H1 (cell line): Measurements from ENCODE around the gene ARHGEF10L. TPM values are rescaled to one million over a fixed set of nuclear protein-coding genes. Genes with fewer than 3 reads are reported as not detected.
A peak's percentile ranks its signal among the peaks of the same experiment; 100 is the strongest.

Experiments
- CTCF ChIA-PET: fragments of 300-600 bp; sonication (Branson Sonifier 250); formaldehyde crosslinking; loops from one replicate; lab custom pipeline; 2021; ENCODE audit not compliant: partially characterized antibody; lab: Charles Lee
- POLR2A ChIA-PET: fragments of 300-600 bp; sonication (Branson Sonifier 250); formaldehyde crosslinking; loops from one replicate; lab custom pipeline; 2021; ENCODE audit warnings: inconsistent platforms; ENCODE audit not compliant: partially characterized antibody; lab: Charles Lee
- DNase-seq, 2 experiments: peaks; one replicate each; pipeline versions ENCODE4 v3.0.0 to v3.0.0-alpha.2; 2010 to 2022; ENCODE audit warnings: low spot score in 2 of 2, low read depth in 1 of 2, mixed read lengths in 1 of 2
- FAIRE-seq: peaks from 2 replicates; lab custom pipeline; 2011; peaks lifted over from hg19 to GRCh38; lab: Jason Lieb, UNC
- H2AFZ ChIP-seq: 2 replicates; pipeline ENCODE4 v1.8.1; 2012; ENCODE audit warnings: low read length, inconsistent platforms
- H2AK5ac ChIP-seq: 2 replicates; pipeline ENCODE4 v1.6.1; 2013; ENCODE audit warnings: low read depth, low read length
- H2BK120ac ChIP-seq: replicated peaks from 2 replicates; pipeline ENCODE3; 2013; ENCODE audit warnings: low read depth, low read length, inconsistent platforms
- H2BK12ac ChIP-seq: 2 replicates; pipeline ENCODE4 v1.6.1; 2013; ENCODE audit warnings: low read depth, low read length
- H2BK15ac ChIP-seq: 2 replicates; pipeline ENCODE4 v1.6.1; 2013; ENCODE audit warnings: low read length
- H2BK20ac ChIP-seq: 2 replicates; pipeline ENCODE4 v1.6.1; 2013; ENCODE audit warnings: low read length
- H2BK5ac ChIP-seq: 2 replicates; pipeline ENCODE4 v1.6.1; 2013; ENCODE audit warnings: low read depth, low read length
- H3K14ac ChIP-seq: 2 replicates; pipeline ENCODE4 v1.6.1; 2013; ENCODE audit warnings: inconsistent platforms; ENCODE audit not compliant: insufficient read length
- H3K18ac ChIP-seq: 2 replicates; pipeline ENCODE4 v1.6.1; 2013; ENCODE audit warnings: low read length; ENCODE audit errors: extremely low read depth
- H3K23ac ChIP-seq: 2 replicates; pipeline ENCODE4 v1.6.1; 2013; ENCODE audit warnings: inconsistent platforms; ENCODE audit not compliant: insufficient read length
- H3K23me2 ChIP-seq: 2 replicates; pipeline ENCODE4 v1.6.1; 2013; ENCODE audit warnings: low read depth, low read length
- H3K27ac ChIP-seq: 2 replicates; pipeline ENCODE4 v1.6.1; 2011; ENCODE audit warnings: low read depth, low read length, inconsistent platforms
- H3K27me3 ChIP-seq, 4 experiments: replicated peaks in 1 of 4; 1 replicate in 1 of 4; 2 replicates in 3 of 4; pipeline versions ENCODE4 v1.6.1 to v1.8.1; 2011 to 2013; ENCODE audit warnings: low read length in 3 of 4, mild to moderate bottlenecking in 3 of 4, inconsistent platforms in 2 of 4, mixed read lengths in 2 of 4, moderate library complexity in 1 of 4; ENCODE audit not compliant: control insufficient read depth in 3 of 4, insufficient read depth in 3 of 4; ENCODE audit errors: extremely low read depth in 1 of 4
- H3K36me3 ChIP-seq, 4 experiments: 2 replicates each; pipeline versions ENCODE4 v1.6.1 to v1.8.1; 2011 to 2013; ENCODE audit warnings: mild to moderate bottlenecking in 4 of 4, low read length in 3 of 4, moderate library complexity in 2 of 4, control low read depth in 1 of 4, inconsistent platforms in 1 of 4; ENCODE audit not compliant: insufficient read depth in 4 of 4, control insufficient read depth in 2 of 4
- H3K4ac ChIP-seq: replicated peaks from 2 replicates; pipeline ENCODE3; 2013; ENCODE audit warnings: low read length, low read depth, mixed read lengths, inconsistent platforms; ENCODE audit not compliant: insufficient read length
- H3K4me1 ChIP-seq, 4 experiments: replicated peaks in 1 of 4; 1 replicate in 1 of 4; 2 replicates in 3 of 4; pipeline versions ENCODE4 v1.6.1 to v1.8.1; 2011 to 2013; ENCODE audit warnings: low read length in 3 of 4, inconsistent platforms in 2 of 4, mixed read lengths in 1 of 4; ENCODE audit not compliant: insufficient read depth in 4 of 4, control insufficient read depth in 3 of 4
- H3K4me2 ChIP-seq, 2 experiments: 2 replicates each; pipeline versions ENCODE4 v1.6.1 to v1.8.1; 2011 to 2013; ENCODE audit warnings: low read depth in 2 of 2, low read length in 2 of 2, control low read depth in 1 of 2, inconsistent platforms in 1 of 2, mild to moderate bottlenecking in 1 of 2; ENCODE audit not compliant: insufficient read depth in 1 of 2
- H3K4me3 ChIP-seq, 4 experiments: fragments of 200-600, 300-600 bp in 1 of 4; sonication (generic), shearing (Covaris generic), sonication (Bioruptor Twin) in 1 of 4; 2 replicates each; pipeline versions ENCODE4 v1.5.1 to v1.8.1; 2011 to 2016; ENCODE audit warnings: low read length in 4 of 4, low read depth in 3 of 4, control low read depth in 2 of 4, inconsistent platforms in 2 of 4, mild to moderate bottlenecking in 2 of 4, mixed read lengths in 1 of 4, moderate library complexity in 1 of 4; ENCODE audit not compliant: insufficient read depth in 2 of 4; ENCODE audit errors: extremely low read depth in 1 of 4
- H3K56ac ChIP-seq: replicated peaks from 2 replicates; pipeline ENCODE3; 2013; ENCODE audit warnings: low read depth, mild to moderate bottlenecking, mixed read lengths, low read length, inconsistent platforms; ENCODE audit not compliant: insufficient read length
- H3K79me1 ChIP-seq: 2 replicates; pipeline ENCODE4 v1.6.1; 2013; ENCODE audit warnings: low read depth, low read length, control low read depth
- H3K79me2 ChIP-seq, 2 experiments: 2 replicates each; pipeline versions ENCODE4 v1.6.1 to v1.8.1; 2012 to 2013; ENCODE audit warnings: low read length in 2 of 2, mild to moderate bottlenecking in 2 of 2, inconsistent platforms in 1 of 2; ENCODE audit not compliant: insufficient read depth in 2 of 2, control insufficient read depth in 1 of 2
- H3K9ac ChIP-seq, 4 experiments: replicated peaks in 1 of 4; 1 replicate in 1 of 4; 2 replicates in 3 of 4; pipeline versions ENCODE4 v1.6.1 to v1.8.1; 2011 to 2013; ENCODE audit warnings: low read depth in 3 of 4, low read length in 3 of 4, control low read depth in 2 of 4, mild to moderate bottlenecking in 2 of 4, moderate library complexity in 2 of 4, inconsistent platforms in 1 of 4; ENCODE audit errors: extremely low read depth in 1 of 4
- H3K9me3 ChIP-seq, 2 experiments: 2 replicates each; pipeline versions ENCODE4 v1.6.1 to v1.8.1; 2012 to 2013; ENCODE audit warnings: mild to moderate bottlenecking in 2 of 2, moderate library complexity in 2 of 2, control low read depth in 1 of 2, inconsistent platforms in 1 of 2, low read depth in 1 of 2, low read length in 1 of 2, mixed read lengths in 1 of 2; ENCODE audit not compliant: insufficient read depth in 2 of 2
- H4K20me1 ChIP-seq, 2 experiments: replicated peaks in 1 of 2; 2 replicates each; pipeline versions ENCODE3 to v1.8.1; 2011 to 2013; ENCODE audit warnings: inconsistent platforms in 2 of 2, low read length in 2 of 2, mild to moderate bottlenecking in 1 of 2; ENCODE audit not compliant: insufficient read depth in 2 of 2, control insufficient read depth in 1 of 2
- H4K5ac ChIP-seq: 2 replicates; pipeline ENCODE4 v1.6.1; 2013; ENCODE audit warnings: low read length, low read depth, mixed read lengths, inconsistent platforms; ENCODE audit not compliant: insufficient read length
- H4K8ac ChIP-seq: 2 replicates; pipeline ENCODE4 v1.8.0; 2013; ENCODE audit warnings: mild to moderate bottlenecking, moderate library complexity, low read length, inconsistent platforms; ENCODE audit not compliant: insufficient read depth; ENCODE audit errors: extremely low read depth
- H4K91ac ChIP-seq: replicated peaks from 2 replicates; pipeline ENCODE3; 2013; ENCODE audit warnings: low read length, mixed read lengths, inconsistent platforms; ENCODE audit not compliant: insufficient read length
- CBX5 ChIP-seq: fragments of 300-800, 300-1000 bp; sonication (generic); IDR thresholded peaks from 2 replicates; pipeline ENCODE4 v1.7.1; 2016; ENCODE audit warnings: antibody characterized with exemption, low read length, low read depth
- SP2 ChIP-seq: IDR thresholded peaks from 2 replicates; pipeline ENCODE4 v1.6.1; 2012; ENCODE audit warnings: mild to moderate bottlenecking, low read length, inconsistent platforms
- ZNF274 ChIP-seq: IDR thresholded peaks from 2 replicates; pipeline ENCODE4 v1.7.0; 2012; ENCODE audit warnings: low read length, borderline replicate concordance; ENCODE audit errors: extremely low read depth
- WGBS, 2 experiments: shearing (Covaris generic) in 1 of 2; methylation state at CpG; one replicate each; pipeline versions ENCODE4 v1.1.6 to v1.1.7; 2013 to 2015; ENCODE audit warnings: low lambda C conversion rate in 2 of 2, mixed read lengths in 2 of 2, inconsistent platforms in 1 of 2, low coverage in 1 of 2, missing lambda C conversion rate in 1 of 2; ENCODE audit not compliant: insufficient replicate concordance in 2 of 2, insufficient coverage in 1 of 2, insufficient read length in 1 of 2; ENCODE audit errors: extremely low coverage in 1 of 2, missing lambda C conversion rate in 1 of 2; 5-methylcytosine and 5-hydroxymethylcytosine counted together
- polyA plus RNA-seq, 7 experiments: library from polyadenylated mRNA; depleted of rRNA in 3 of 7; stranded (reverse) in 5 of 7; unstranded in 2 of 7; fragments of >200 nt in 5 of 7; fragments of 200-250 nt in 2 of 7; gene quantifications; 1 replicate in 5 of 7; 2 replicates in 1 of 7; 4 replicates in 1 of 7; pipeline versions ENCODE4 v1.2.1 to v1.2.3, GENCODE V29; 2011 to 2013; ENCODE audit warnings: missing spikeins in 2 of 7, mixed read lengths in 2 of 7
- total RNA-seq: library from RNA; stranded (reverse); fragmentation: NEBNext Ultra II Directional; extraction: Animal tissue kit (Norgen Biotek cat#: 25700); gene quantifications from 2 replicates; pipeline ENCODE4 v1.2.1, GENCODE V29; 2021

Gene ARHGEF10L
- total and polyA plus RNA-seq, 2 of the 8 experiments (the other 6 are each of a cell fraction or from before 2014, with no cell fraction given): 33.6 to 39.6 TPM

GRCh38 chr1:17525996-17526686, 13.4 kb upstream of the ARHGEF10L start:
- Histone ChIP-seq H3K14ac (no peak overlapping the region), H2AFZ (no peak overlapping the region), H3K23ac (no peak overlapping the region), H3K56ac (no peak overlapping the region), H3K36me3 (no peaks in the 10 kb centered on the region)
- no peak for DNase-seq
- no peak for TF ChIP-seq CBX5
- no peak for TF ChIP-seq SP2
- no peak for TF ChIP-seq ZNF274
- TF ChIP-seq, all 59 proteins: peak for 0
- H4K20me1 ChIP-seq: no peaks in the 10 kb centered on the region
- peak overlapping the region; percentile 60; the same call in 1 of the 2 replicates for H2BK12ac ChIP-seq
- peaks cover 6 to 17% (median 11%) of the 10 kb centered on the region in 4 experiments; a peak in 6 of 7 replicates for H3K4me1 ChIP-seq
- no peaks in the 10 kb centered on the region for H3K9me3 ChIP-seq
- CTCF ChIA-PET: interaction anchor here (0.7 to 29.1 kb wide), 3 partner anchors 28 to 1650 kb away, joined by 3 to 1640 read pairs (median 3); partner anchors contain the start of gene ARHGEF10L
- H4K5ac ChIP-seq: no peak overlapping the region
- H2AK5ac ChIP-seq: no peak overlapping the region
- H3K23me2 ChIP-seq: peaks cover 5% of the 10 kb centered on the region; the same call in 1 of the 2 replicates
- POLR2A ChIA-PET: interaction anchor here (1.2 to 7.5 kb wide), 4 partner anchors 10 to 25 kb away, joined by 3 to 49 read pairs (median 5); partner anchors contain the start of gene ARHGEF10L
- no peak overlapping the region for H2BK5ac ChIP-seq
- H3K79me2 ChIP-seq: no peaks in the 10 kb centered on the region
- H4K91ac ChIP-seq: peak overlapping the region; percentile 56
- H2BK120ac ChIP-seq: no peak overlapping the region
- H3K4me3 ChIP-seq: no peak overlapping the region
- no peak overlapping the region for H2BK20ac ChIP-seq
- WGBS, 2 experiments: 88% methylated on average over 4 of the region's 4 CpGs; no CpG with 5 or more reads in 1 of the 2 experiments
- H3K18ac ChIP-seq: no peak overlapping the region
- peak; percentile 58 for FAIRE-seq
- no peaks in the 10 kb centered on the region for H3K27me3 ChIP-seq
- peak overlapping the region; percentile 65 for H3K4ac ChIP-seq
- H4K8ac ChIP-seq: no peak overlapping the region
- no peak overlapping the region for H3K27ac ChIP-seq
- H3K79me1 ChIP-seq: no peaks in the 10 kb centered on the region
- 0 out of 2 replicates have a peak overlapping the region, but pooled peaks have one; percentile 61 for H2BK15ac ChIP-seq
- no peak overlapping the region for H3K9ac ChIP-seq
- no peak overlapping the region for H3K4me2 ChIP-seq
